Stimulated activated CD4-positive, alpha-beta T cell treated with anti-CD3 and anti-CD28 coated beads, Interleukin-4, amount 100 ng/mL, for 1 hour (primary cell): Measurements from ENCODE around the gene PDZD2.
"Not testable (repeated sequence)": the region's sequence is repeated elsewhere in the genome, so short reads cannot be mapped to it uniquely, and the experiment has no call there.

Experiments
- DNase-seq: peaks from one replicate; pipeline ENCODE4 v3.0.0-alpha.2; 2020

The PDZD2 gene

DNA sequence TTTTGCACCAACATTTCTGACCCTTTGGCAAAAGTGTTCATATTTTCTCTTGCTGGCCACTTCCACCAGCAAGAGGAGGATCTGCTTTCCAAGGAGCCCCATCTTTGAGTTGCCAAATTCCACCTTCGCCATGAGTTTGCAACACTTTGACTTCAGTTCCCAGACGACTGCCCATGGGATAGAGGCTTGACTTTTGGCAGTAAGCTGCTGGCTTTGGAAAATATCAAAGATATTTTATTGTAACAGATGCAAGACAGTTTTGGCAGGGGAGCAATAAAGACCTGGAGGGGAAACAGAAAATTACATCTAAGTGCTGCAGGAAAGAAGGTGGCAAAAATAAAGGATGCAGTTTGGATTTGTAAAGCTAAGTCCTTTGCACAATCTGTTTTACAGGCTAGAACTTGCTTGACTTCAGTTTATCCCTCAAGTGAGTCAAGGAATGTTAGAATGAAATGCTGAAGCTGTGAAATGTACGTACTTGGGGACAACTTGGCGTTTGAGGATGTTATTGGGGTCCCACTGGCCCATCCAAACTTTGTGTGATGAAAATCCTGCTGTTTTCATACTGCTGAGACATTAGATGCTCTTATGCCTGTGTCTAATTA, 302.3 kb downstream of the PDZD2 start:
- DNase-seq = no peak

DNA sequence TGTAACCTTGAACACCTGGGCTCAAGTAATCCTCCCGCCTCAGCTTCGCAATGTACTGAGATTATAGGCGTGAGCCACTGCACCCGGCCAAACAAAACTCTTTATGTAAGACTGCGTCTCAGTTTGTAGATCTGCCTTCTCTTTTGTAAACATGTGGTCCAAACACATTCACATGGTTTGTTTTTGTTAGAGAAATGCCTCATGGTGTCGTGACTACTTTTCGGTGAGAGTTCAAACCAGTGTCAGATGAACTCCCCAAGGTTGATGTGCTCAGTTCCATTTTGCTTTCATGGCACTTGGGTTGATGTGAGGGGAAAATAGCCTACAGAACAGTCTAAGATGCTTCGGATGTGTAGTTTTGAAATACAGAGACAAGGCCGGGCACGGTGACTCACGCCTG, 303.6 kb downstream of the PDZD2 start:
- DNase-seq = no peak

DNA sequence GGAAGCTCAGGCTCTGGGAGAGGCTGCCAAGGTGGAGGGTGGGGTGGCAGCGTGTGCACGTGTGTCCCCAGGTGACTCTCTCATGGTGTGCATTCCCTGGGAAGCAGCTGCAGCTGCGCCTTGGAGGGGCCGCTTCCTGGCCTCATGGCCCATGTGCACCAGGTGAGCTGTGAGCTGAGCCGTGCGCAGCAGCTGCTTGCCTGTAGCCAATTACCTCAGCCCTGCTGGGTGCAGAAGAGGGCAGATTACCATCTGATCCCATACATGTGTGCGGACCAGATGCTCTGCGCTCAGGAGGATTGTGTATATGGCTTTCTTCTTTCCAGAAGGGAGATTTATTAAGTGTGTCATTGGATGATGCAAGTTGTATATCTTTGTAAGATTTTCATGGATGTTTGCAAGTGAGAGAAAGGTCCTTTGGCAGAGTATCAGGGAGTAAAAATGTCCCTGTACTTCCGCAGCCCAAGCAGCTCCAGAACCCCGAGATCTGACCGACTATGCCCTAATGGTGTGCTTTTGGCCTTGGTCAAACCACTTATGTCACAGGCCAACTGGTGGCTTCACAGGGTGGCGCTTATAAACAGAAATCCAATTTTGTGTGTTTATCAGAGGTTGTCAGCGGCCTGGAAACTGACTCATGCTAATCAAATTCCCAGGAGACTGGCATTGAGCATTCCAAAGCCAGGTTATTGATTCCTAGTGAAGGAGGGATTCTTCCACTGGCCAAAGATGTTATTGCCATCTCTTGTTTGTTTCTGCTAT, 305.9 kb downstream of the PDZD2 start:
- DNase-seq = no peak

DNA sequence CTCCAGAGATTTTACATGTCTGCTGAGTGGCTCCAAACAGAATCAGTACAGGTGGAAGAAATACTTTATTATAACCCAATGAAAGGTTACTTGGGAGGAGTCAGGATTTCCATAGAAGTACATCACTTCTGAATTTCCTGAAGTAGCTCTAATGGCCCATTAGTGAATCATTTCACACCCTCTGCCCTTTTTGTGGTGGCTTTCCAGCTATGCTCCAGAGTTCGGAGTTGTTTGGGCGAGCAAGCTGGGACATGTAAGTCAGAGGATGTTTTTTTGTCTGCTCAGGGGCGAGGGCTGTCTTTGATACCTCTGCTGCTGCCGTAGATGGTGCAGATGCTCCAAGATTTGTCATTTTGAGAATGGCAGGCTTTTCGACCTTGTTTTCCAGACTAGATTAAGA, 309.1 kb downstream of the PDZD2 start:
- no peak for DNase-seq

DNA sequence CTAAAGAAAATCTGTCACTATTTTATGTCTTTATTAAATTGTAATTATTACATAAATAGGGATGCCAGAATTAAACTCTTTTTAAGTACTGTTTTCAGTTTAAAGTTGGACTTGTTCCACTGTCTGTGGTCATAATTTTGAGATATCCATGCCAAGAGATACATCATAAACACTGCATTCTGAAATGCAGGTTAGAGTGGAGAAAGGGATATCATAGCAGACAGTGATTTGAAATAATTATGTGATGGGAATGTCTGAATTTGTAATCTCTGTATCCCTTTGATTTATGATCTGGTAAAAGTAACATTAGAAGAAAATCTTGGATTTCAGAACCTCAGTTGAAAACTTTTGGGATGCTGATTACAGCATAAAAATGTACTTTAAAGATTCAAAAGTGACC, 313.1 kb downstream of the PDZD2 start:
- DNase-seq = no peak

DNA sequence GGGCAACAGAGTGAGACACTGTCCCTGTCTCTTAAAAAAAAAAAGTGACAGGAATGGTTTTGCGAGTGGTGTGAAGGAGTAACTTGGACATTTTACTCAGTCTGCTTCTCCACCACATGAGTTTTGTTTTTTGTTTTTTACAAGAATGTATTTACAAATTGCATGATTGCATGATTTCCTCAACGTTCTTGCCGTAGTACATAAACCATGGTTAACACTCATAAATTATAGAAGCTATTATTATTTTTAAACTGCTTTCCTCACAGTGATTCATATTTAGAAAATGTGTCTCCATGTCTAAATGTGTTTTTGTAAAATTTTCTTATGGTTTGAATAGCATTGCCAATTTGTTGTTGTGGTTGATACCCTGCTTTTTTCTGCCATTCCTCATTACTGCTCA, 315.2 kb downstream of the PDZD2 start:
- no peak for DNase-seq

DNA sequence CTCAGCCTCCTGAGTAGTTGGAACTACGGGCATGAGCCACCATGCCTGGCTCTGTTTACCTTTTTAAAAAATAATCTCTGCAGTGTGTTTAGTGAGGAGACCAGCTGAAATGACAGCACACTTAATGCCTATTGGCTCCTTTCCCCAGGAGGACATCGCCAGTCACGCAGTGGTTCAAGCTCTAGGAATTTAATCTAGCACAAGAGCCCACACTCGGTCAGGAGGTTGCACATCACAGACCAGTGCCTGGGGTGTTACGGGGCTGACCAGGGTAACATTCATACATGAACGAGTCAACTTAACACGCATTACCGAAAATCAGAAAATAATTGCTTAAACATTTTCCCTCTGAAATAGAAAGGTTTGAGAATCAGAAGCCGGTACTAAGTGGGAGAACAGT, 318.2 kb downstream of the PDZD2 start:
- no peak for DNase-seq

DNA sequence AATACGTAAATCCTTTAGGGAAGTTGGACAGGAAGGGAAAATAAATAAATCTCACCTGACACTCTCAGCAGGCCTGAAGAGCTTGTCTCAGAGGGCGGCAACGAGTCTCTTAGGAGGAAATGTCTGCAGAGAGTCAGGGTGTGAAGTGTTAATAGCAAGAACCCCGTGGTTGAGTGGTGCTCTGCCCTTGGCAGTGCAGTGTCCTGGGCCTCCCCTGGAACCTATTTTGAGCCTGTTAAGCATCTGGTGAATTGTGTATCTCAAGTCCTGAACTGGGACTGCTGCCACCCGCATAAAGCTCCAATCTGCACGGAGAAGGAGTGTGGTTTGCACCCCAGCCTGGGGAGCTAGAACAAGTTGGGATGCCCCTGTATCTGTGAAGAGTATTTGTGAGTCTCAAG, 323.4 kb downstream of the PDZD2 start:
- DNase-seq = no peak

DNA sequence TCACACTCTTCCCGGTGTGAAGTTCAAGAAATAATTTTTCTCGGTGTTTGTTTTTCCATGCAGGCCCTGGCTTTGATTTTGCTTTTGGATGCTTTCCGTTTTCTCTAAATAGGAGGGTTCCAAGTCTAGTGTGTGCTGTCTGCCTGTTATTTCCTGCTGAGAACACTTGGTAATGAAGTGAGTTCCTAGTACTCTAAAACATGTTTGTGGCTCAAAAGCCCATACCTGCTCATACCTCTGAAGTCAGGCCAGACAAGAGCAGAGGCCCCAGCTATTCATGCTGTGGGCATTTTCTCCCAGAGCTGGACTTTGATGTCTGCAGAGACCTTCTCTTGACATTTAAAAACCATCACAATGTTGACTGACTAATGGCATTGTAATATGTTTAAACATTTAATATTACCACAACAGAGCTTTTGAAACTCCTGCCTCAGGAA, 324.0 kb downstream of the PDZD2 start:
- no peak for DNase-seq

DNA sequence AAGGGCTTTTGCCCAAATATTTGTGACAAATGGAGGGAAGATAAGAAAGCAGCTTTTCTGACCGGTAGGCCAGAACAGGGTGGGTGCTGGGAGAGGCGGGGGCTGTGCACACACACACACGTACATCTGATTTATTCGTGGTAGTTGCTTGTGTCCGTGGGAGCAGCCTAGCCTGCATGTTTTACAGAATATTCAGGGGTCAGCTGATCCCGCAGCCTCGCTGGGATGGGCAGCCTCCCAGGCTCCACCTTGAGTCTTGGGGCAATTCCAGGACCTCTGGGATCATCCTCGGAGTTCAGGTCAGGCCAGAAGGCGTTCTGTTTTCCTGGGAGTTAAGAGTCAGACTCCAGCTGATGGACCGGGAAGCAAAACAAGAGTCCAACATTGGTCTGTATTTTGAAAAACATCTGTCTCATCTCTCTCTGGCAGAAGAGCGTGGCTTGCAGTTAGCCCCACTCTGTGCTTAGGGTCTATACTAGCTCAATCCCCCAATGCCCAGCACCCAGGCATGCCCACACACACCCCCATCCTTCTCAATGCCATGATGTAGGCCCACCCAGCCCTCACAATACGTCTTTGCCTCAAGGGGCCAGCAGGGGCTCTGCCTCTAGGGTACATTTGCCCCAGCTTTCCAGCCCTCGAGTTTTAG, 324.6 kb downstream of the PDZD2 start:
- DNase-seq = no peak

DNA sequence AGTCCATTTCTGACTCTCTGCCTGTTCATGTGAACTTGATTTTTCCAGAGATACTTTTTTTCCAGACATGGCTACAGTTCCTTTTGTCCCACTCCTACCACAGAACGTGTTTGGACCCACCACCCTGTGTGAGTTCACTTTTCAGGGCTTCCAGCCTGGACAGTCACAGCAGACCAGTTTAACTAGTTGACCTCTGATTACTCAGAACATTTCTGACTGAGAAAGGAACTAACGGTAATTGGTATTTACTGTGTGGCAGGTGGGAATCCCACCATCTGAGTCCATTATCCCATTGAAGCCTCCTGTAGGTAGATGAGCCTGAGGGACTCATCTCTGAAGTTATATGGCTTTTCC, 325.1 kb downstream of the PDZD2 start:
- no peak for DNase-seq

DNA sequence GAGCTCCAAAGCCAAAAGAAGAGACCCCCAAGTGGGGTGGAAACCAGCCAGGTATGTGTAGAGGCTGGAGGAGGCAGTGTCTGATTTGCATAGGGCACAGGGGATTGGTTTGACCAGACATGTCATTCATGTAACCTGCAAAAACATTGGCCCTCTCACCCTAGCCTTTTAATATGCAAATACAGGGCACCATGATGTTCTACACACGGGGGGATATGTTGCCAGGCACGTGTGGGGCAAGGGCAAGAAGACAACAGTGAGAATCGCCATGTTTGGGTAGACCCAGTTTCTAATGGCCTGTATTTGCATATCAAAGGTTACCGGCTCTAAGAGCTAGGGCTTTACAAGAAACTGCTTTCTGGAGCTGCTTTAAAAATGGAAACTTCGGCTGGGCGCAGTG, 326.3 kb downstream of the PDZD2 start:
- DNase-seq = no peak

DNA sequence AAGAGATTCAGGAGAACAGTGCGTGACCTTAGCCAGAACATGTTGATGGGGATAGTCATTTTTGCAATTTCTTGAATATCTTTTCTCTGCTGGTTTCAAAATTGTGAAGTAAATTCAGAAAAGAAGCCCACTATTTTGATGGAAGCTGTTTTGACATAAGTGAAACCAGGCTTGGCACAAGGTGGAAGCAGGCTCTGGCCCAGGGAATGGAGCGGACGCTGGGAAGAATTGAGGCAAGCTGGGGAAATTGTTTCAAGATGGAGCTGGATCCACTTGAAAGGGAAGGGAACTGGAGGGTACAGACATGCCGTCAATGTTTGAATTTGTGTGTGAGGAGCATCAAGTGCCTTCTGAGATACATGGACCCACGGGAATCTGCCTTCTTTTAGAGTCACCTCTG, 328.0 kb downstream of the PDZD2 start:
- DNase-seq = no peak

DNA sequence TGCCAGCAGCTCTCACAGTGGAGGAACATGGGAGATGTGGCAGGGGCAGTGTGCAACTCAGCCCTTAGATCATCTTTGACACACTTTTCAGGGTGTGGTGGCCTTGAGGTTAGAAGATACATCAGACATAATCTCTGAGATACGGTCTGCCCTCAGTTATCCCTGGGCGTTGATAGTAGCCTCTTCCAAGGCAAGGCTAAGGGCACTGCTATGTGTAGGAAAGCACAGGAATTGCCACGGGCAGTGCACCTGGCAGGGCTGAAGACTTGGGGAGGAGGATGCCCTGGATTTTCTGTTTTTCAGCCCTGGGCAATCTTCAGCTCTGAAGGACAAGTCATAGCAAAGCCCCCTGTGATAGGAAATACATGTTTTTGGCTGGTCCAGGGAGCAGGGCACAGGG, 328.5 kb downstream of the PDZD2 start:
- DNase-seq = no peak

DNA sequence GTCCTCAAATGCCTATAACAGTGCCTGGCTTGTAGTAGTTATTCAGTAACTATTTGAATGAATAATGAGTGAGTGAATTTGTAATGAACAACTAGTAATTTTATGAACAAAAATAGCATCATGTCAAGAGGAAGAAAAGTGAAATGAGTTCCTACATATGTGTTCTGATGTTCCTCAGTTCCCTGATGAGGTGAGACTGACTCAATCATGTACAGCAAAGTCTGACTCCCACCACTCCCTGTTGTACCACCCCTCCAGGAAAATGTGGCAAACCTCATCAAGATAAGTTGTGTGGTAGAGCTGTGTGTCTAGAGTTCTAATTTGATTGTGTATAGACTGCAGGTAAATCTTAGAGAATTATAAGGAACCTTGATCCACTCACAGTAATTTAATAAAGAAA, 333.6 kb downstream of the PDZD2 start:
- no peak for DNase-seq

DNA sequence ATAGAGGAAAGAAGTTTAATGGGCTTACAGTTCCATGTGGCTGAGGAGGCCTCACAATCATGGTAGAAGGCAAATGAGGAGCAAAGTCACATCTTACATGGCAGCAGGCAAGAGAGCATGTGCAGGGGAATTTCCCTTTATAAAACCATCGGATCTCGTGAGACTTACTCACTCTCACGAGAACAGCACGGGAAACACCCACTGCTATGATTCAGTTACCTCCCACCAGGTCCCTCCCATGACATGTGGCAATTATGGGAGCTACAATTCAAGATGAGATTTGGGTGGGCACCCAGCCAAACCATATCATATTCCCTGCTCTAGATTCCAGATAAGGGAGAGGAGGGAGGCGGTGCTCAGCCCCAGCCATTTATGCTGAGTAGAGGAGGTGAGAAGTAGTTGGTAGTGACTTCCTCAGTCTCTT, 336.3 kb downstream of the PDZD2 start:
- DNase-seq = not testable (repeated sequence)

DNA sequence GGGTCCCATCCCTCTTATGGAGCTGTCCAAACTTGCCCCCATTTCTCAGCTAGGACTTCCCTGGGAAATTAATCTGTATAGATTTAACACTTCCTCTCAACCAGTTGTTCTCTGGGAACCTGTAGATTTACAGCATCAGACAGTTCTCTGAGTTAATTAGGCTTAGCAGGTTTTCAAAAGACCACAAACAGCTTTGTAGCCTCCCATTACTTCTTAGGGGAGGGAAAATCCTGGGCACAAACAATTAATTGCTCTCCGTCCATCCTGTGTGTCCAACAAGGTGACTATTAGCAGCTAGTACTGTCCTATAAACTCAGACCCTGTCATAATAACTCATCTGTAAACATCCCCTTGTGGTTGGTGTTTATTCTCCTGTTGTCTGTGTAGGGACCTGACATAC, 337.2 kb downstream of the PDZD2 start:
- DNase-seq = no peak

DNA sequence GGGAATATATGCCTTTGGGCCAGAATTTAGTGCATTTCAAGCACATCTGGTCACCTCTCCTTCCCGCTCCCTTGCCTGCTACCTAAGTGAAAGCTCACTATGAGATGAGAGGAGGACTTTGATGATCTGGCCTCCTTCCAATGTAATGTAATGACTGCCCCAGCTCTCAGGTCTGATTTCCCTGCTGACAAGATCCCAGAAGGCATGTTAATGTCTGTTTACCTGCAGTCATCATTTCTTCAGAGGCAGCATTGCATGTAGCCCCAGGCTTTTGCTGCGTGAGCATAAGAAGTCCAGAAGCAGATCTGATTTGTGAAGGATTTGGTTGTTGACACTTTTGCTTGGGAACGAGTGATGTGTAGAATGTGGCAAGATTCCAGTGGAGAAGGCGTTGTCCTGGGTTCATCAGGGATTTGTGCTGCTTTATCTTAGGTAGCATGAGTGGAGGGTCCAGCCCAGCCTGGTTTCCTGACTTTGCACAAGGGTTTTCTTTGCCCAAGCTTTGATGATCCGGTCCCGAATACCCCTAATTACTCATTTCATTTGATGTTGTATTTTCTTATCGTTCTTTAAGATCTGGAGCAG, 342.5 kb downstream of the PDZD2 start:
- no peak for DNase-seq

DNA sequence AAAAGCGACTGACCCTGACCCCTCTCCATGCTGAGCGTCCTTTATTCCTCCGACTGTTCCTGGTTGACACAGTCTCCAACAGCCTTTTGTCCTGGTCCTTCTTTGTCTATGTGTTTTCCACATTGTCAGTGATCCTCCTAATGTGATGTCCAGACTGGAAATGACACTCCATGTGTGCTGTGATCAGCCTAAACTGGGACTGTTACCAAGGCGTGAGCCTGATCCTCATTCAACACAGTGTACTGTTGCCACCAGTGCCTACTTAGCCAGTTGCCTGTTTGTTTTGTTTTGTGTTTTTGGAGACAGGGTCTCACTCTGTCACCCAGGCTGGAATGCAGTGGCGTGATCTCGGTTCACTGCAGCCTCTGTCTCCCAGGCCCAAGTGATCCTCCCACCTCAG, 343.1 kb downstream of the PDZD2 start:
- DNase-seq = no peak

DNA sequence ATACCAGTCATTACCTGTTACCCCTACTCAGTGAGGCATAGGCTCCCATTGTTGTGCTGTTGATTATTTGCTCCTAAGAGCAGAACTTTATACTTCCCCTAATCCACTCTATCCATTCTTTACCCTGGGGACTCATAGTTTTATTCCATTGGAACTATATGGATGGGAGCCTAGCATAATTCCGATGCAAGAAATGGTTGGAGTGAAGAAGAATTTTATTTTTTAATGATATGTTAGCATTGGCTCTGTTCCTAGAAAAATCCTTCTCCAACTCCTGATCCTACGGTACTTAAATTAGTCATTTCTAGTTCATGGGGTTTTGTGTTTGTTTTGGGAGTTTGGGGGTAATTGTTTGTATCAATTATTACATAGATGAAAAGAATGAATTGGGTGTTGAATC, 343.7 kb downstream of the PDZD2 start:
- DNase-seq = no peak

DNA sequence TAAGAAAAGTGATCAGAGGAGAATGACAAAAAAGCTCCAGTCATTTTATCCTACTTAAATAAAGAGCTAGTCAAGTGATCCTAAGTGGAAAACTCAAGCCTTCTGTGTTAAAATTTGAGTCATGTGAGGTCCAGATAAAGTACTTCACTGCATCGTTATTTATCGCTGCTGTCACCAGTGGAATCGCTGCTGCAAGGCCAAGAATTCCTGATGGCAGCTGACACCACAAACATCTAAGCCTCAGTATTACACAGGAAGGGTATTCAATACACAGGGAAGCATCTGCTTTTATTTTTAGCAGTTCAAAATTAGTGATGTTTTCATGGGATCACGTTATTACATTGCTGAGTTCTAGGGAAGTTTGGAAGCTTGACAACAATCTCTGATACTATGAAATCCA, 344.9 kb downstream of the PDZD2 start:
- DNase-seq = no peak

DNA sequence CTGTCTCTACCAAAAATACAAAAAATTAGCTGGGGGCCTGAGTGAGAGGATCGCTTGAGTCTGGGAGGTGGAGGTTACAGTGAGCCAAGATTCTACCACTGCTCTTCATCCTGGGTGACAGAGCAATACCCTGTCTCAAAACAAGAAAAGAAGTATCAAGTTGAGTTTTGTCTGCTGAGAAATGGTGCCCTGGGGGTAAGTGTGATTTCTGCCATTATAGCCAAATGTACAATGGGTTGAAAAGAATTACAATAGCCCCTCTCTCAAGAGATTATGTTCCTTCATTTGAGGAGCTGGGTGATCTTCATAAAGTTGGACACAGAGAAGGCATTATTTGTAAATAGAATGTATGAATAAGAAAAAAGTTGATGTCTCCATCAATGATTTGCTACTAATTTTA, 345.8 kb downstream of the PDZD2 start:
- DNase-seq = no peak

DNA sequence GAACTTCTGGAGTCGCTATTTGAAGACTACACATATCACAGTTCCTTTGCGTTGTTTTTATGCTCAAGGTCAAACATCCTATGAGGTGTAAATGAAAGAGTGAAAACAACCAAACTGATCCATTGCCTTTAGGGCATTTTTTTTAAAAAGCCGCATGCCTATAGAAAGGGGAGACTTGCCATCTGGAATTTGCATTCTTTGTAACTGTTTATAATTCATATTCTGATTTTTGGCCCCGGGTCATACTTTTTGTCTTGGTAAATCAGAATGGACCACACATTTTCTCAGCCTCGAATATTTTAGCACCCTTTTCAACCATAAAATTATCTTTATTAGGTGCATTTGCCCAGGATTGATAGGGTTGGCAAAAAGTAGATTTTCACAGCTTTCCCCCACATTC, 347.2 kb downstream of the PDZD2 start:
- no peak for DNase-seq
